ENCODE results near the gene RABGEF1. TPM values are rescaled to one million over a fixed set of nuclear protein-coding genes. Genes with fewer than 3 reads are reported as not detected.
"Not testable (repeated sequence)": the region's sequence is repeated elsewhere in the genome, so short reads cannot be mapped to it uniquely, and the experiment has no call there.

RABGEF1 gene
- total RNA-seq, 1 donor from 2014 or later = 23.4 TPM

GRCh38 chr7:66735154-66735553 lies 5.4 kb upstream of the RABGEF1 start:
- no peak for DNase-seq (ENCODE audit: low read depth in 2 of 2)

GRCh38 chr7:66735850-66736249 lies 4.7 kb upstream of the RABGEF1 start:
- no peak for DNase-seq (ENCODE audit: low read depth in 2 of 2)

GRCh38 chr7:66736892-66737291 lies 3.6 kb upstream of the RABGEF1 start:
- DNase-seq (ENCODE audit: low read depth in 2 of 2) = no peak

GRCh38 chr7:66737667-66738066 lies 2.9 kb upstream of the RABGEF1 start:
- no peak for DNase-seq (ENCODE audit: low read depth in 2 of 2)

- DNase-seq (ENCODE audit: low read depth in 2 of 2) = no peak
Measured at GRCh38 chr7:66739477-66739876, 1.1 kb upstream of the RABGEF1 start.

GRCh38 chr7:66739953-66740301 lies 606 bp upstream of the RABGEF1 start:
- peak; percentile 22 to 31 for DNase-seq (ENCODE audit: low read depth in 2 of 2)

- peak; percentile 46 to 52 for DNase-seq (ENCODE audit: low read depth in 2 of 2)
Measured at GRCh38 chr7:66740980-66741709, 612 bp downstream of the RABGEF1 start.

GRCh38 chr7:66741710-66742049 lies 1.1 kb downstream of the RABGEF1 start:
- peak; percentile 10 to 20 for DNase-seq (ENCODE audit: low read depth in 2 of 2)

- peak in 1 of 2 donors; percentile 21 for DNase-seq (ENCODE audit: low read depth in 2 of 2)
Measured at GRCh38 chr7:66742298-66742697, 1.8 kb downstream of the RABGEF1 start.

- no peak for DNase-seq (ENCODE audit: low read depth in 2 of 2)
Measured at GRCh38 chr7:66743920-66744319, 3.4 kb downstream of the RABGEF1 start.

- DNase-seq (ENCODE audit: low read depth in 2 of 2) = no peak
Measured at GRCh38 chr7:66747385-66747784, 6.9 kb downstream of the RABGEF1 start.

GRCh38 chr7:66747881-66748511 lies 7.5 kb downstream of the RABGEF1 start:
- no peak for DNase-seq (ENCODE audit: low read depth in 2 of 2)

GRCh38 chr7:66748791-66749190 lies 8.3 kb downstream of the RABGEF1 start:
- no peak for DNase-seq (ENCODE audit: low read depth in 2 of 2)

- DNase-seq (ENCODE audit: low read depth in 2 of 2) = no peak
Measured at GRCh38 chr7:66751945-66752344, 11.4 kb downstream of the RABGEF1 start.

- DNase-seq (ENCODE audit: low read depth in 2 of 2) = no peak
Measured at GRCh38 chr7:66754541-66754940, 14.0 kb downstream of the RABGEF1 start.

- DNase-seq (ENCODE audit: low read depth in 2 of 2) = not testable (repeated sequence)
Measured at GRCh38 chr7:66755059-66755458, 14.5 kb downstream of the RABGEF1 start.

GRCh38 chr7:66756227-66756626 lies 15.7 kb downstream of the RABGEF1 start:
- DNase-seq (ENCODE audit: low read depth in 2 of 2) = not testable (repeated sequence)

- no peak for DNase-seq (ENCODE audit: low read depth in 2 of 2)
Measured at GRCh38 chr7:66756889-66757288, 16.4 kb downstream of the RABGEF1 start.

GRCh38 chr7:66757939-66758338 lies 17.4 kb downstream of the RABGEF1 start:
- DNase-seq (ENCODE audit: low read depth in 2 of 2) = no peak

GRCh38 chr7:66758950-66759628 lies 18.6 kb downstream of the RABGEF1 start:
- peak; percentile 40 to 41 for DNase-seq (ENCODE audit: low read depth in 2 of 2)

- not testable (repeated sequence) for DNase-seq (ENCODE audit: low read depth in 2 of 2)
Measured at GRCh38 chr7:66763183-66763582, 22.6 kb downstream of the RABGEF1 start.

GRCh38 chr7:66763633-66764355 lies 23.3 kb downstream of the RABGEF1 start:
- peak in 1 of 2 donors; percentile 46 for DNase-seq (ENCODE audit: low read depth in 2 of 2)

Data from lung microvascular endothelial cell (primary cell).